A549 treated with AZD9567 at 1 μM for 4 hours (cell line): Measurements from ENCODE around the gene ANXA2R. TPM values are rescaled to one million over a fixed set of nuclear protein-coding genes. Genes with fewer than 3 reads are reported as not detected.

ENCODE experiments used
- total RNA-seq: library from RNA; stranded (reverse); fragments of 200-300 nt; extraction: Qiagen RNA extraction; gene quantifications from 5 replicates; pipeline ENCODE4 v1.2.3, GENCODE V29; 2022; ENCODE audit not compliant: insufficient read depth

Gene ANXA2R, protein sequence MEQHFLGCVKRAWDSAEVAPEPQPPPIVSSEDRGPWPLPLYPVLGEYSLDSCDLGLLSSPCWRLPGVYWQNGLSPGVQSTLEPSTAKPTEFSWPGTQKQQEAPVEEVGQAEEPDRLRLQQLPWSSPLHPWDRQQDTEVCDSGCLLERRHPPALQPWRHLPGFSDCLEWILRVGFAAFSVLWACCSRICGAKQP
- 1.8 to 3.8 TPM (median 2.8 TPM) in 5 replicates for total RNA-seq

DNA sequence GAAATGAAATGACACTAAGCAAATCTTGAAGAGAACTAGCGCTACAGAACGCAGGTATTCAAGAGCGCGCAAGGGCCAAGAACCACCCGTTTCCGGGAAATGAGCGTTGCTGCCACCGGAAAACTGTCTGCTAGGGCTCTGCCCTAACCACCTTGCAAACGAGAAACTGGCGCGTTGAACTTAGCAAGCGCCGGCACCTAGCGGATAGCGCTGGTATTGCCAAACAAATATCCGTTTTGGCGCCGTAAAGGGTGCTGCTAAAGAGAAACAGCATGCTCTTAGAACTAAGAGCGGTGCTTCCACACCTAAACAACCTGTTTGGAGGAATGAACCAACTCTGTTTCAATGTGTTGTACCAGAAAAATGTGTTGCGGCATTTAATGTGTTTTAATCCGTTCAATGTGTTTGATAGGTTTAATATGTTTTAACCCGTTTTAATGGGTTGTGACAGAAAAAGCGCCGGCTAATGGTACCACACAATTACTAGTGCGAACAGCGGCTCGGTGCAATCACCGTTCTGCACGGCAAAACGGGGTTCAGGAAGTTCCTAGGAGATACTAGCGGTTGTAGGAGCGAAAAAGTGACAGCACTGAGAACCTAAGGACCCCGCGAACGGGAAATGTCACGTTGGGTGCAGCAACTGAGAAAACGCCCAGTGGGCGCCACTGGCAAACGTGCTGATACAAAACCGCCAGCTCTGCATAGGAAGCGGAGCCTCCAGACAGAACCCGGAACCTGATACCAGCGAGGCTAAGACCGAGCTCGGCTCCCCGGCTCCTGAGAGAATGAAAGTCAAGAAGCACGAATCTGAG, at the start of gene ANXA2R:
Gene ANXA2R, minus strand, starts transcription at position 33 of the 812 bp plus-strand sequence. CDS start 273 bp downstream, outside the sequence.

Other genes starting within 250 kb of the ANXA2R start
- gene SELENOP, start 228.4 kb downstream of the ANXA2R start, total RNA-seq = 0.20 to 0.24 TPM (median 0.22 TPM) in 4 of 5 replicates, not detected in the other
- 23.1 to 35.0 TPM (median 23.9 TPM) in 5 replicates for gene ZNF131, start 80.6 kb upstream of the ANXA2R start, total RNA-seq
- 0.14 to 0.39 TPM (median 0.23 TPM) in 4 of 5 replicates, not detected in the other for gene NIM1K, start 151.9 kb upstream of the ANXA2R start, total RNA-seq